Retinal pigment epithelial cell (primary cell): ENCODE measurements around the gene ANKDD1B.
A peak's percentile ranks its signal among the peaks of the same experiment; 100 is the strongest.
"Not testable (repeated sequence)": the region's sequence is repeated elsewhere in the genome, so short reads cannot be mapped to it uniquely, and the experiment has no call there.

Experiments
- DNase-seq: peaks from one replicate; pipeline ENCODE4 v3.0.0-alpha.2; 2010; ENCODE audit warnings: low read depth
- H3K4me3 ChIP-seq: 2 replicates; pipeline ENCODE4 v1.5.1; 2011; ENCODE audit warnings: mild to moderate bottlenecking, low read length, control low read depth, moderate library complexity
- TF ChIP-seq, protein P1 (sequence below): conservative IDR thresholded peaks from 2 replicates; pipeline ENCODE4 v1.5.1; 2011; ENCODE audit warnings: low read depth, low read length, control low read depth, inconsistent platforms

The ANKDD1B gene

DNA sequence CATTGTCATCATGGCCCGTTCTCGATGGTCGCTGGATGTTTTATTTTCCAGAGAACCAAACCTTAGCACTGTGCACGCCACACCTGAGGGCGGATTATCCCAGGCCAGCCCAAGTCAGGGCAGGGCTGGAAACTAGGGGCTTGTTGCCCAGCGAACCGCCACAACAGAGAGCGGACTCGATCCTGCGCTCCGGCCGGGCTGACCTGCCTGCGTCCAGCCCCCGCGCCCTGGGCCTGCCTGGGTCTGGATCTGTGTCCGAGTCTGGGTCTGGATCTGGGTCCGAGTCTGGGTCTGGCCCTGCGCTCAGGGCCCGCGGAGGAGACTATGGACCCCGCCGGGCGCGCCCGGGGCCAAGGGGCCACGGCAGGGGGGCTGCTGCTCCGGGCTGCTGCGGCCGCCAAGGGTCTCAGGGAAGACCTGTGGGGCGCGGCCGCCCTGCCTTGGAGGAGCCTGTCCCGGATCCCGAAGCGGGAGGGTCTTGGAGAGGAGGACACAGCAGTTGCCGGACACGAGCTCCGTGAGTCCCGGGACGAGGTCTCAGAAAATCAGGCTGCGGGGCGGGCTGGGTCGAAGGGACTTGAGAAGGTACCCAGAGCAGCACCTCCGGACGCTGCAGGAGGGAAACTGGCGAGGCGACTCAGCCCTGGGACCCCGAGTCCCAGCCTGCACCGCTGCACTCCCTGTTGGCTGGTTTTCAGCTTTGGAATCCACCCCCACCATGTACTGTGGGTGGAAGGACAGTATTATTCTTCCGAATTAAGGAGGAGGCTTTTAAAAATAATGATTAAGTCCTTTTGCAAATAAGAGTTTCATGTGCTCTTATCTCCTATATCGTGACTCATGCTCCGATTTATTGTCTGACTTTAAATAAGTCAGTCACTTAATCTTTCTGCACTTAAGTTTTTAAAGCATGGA, at the start of gene ANKDD1B:
Gene ANKDD1B, plus strand, starts transcription at position 143 of the 915 bp plus-strand sequence. Its CDS starts 182 bp downstream, at position 325.
- TF ChIP-seq, protein P1, sequence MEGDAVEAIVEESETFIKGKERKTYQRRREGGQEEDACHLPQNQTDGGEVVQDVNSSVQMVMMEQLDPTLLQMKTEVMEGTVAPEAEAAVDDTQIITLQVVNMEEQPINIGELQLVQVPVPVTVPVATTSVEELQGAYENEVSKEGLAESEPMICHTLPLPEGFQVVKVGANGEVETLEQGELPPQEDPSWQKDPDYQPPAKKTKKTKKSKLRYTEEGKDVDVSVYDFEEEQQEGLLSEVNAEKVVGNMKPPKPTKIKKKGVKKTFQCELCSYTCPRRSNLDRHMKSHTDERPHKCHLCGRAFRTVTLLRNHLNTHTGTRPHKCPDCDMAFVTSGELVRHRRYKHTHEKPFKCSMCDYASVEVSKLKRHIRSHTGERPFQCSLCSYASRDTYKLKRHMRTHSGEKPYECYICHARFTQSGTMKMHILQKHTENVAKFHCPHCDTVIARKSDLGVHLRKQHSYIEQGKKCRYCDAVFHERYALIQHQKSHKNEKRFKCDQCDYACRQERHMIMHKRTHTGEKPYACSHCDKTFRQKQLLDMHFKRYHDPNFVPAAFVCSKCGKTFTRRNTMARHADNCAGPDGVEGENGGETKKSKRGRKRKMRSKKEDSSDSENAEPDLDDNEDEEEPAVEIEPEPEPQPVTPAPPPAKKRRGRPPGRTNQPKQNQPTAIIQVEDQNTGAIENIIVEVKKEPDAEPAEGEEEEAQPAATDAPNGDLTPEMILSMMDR: no peak
- H3K4me3 ChIP-seq: peak within 1 kb of the TSS; percentile 59
- DNase-seq: no peak

GRCh38 chr5:75565991-75566709, 45.1 kb upstream of the ANKDD1B start:
- not testable (repeated sequence) for DNase-seq, H3K4me3 ChIP-seq

GRCh38 chr5:75566710-75567309, 44.4 kb upstream of the ANKDD1B start:
- no peak overlapping the region for H3K4me3 ChIP-seq
- TF ChIP-seq, protein P1: no peak
- peak; percentile 63 for DNase-seq

DNA sequence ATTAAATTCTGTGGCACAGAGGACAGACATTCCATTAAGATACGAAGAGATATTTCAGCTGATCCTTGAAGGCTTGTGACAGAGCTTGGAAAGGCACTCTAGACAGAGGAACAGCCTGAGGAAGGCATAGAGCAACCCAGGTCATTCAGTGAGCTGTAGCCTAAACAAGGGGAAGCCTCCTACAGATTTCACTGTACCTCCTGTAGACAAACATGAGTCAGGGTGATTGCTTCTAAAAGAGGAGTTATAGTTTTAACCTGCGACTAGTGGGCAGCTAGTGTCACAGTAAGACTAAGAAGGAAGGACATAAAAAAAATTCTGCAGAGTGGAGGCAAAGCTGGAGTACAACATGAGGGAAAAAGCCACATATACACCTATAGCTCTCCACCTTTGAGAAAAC, 43.5 kb upstream of the ANKDD1B start:
- no peak overlapping the region for H3K4me3 ChIP-seq

DNA sequence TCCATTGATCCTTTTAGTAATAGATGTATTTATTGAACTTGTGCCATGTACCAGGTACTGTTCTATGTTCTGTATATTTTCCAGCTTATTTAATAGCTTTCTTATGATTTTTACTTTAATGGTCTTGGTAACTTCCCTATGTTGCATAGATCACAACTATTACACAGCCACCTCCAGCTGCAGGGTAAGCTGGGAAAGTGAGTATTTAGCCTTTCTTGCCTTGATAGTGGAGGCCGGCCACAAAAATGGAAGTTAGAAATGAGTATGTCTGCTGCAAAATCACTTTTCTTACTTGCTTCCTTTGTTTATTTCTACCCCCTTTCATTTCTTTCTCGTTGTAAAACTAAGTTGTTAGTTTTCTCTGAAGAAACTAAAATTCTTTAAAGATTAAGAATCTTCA, 43.1 kb upstream of the ANKDD1B start:
- DNase-seq: no peak
- TF ChIP-seq, protein P1: no peak
- no peak overlapping the region for H3K4me3 ChIP-seq

More for the DNA sequence above, 43.5 kb upstream of the ANKDD1B start:
- no peak for DNase-seq
- TF ChIP-seq, protein P1: no peak

GRCh38 chr5:75571547-75571946, 39.7 kb upstream of the ANKDD1B start:
- TF ChIP-seq, protein P1: no peak
- no peak overlapping the region for H3K4me3 ChIP-seq
- no peak for DNase-seq

DNA sequence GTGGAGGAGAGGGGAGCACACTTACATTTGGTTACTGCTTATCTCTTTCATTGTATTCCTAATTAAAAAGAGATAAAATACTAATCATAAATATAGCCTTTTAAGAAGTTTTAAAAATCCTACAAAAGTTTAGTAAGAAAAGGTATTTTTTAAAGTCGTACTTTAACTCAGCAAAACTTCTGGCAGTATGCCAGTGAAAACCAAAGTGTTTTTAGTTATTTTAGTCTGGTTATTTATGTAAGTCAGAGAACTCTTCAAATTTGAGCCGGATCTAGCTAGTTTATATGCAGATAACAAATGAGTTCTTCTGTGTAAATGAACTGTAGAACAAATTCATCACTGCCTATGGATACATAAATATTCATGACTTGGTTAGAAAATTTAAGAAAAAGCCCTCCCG, 36.5 kb upstream of the ANKDD1B start:
- no peak for DNase-seq
- H3K4me3 ChIP-seq: no peak overlapping the region
- TF ChIP-seq, protein P1: no peak

- H3K4me3 ChIP-seq: not testable (repeated sequence)
These were observed 33.0 kb upstream of the ANKDD1B start for GRCh38 chr5:75578280-75578679.

More at GRCh38 chr5:75578280-75578679, 33.0 kb upstream of the ANKDD1B start:
- DNase-seq: not testable (repeated sequence)
